GM03348 (cell line): ENCODE results near the gene MTA1.
A peak's percentile ranks its signal among the peaks of the same experiment; 100 is the strongest.

Experiments
- DNase-seq: peaks from one replicate; pipeline ENCODE4 v3.0.0; 2012; ENCODE audit warnings: low spot score

The MTA1 gene

DNA sequence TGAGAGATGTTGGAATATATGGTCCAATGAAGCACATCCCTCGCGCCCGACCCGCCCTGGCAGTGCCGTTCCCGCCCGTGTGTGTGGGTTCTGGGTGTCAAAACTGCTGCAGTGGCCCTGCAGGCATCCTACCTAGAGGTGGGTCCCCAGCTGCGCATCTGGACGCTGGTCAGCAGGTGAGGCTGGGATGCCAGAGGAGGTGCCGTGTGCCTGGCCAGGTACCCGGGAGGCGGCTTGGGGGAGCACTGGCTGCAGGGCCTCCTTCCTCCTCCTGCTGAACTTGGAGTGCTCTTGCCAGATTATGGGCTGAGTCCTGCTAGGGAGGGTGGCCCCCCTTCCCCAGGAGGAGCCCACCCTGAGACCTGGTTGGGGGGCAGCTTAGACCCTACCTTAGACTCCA is 5.2 kb downstream of the MTA1 start:
- DNase-seq, result no peak

- DNase-seq, result no peak
Measured at GRCh38 chr14:105425823-105426247, 6.2 kb downstream of the MTA1 start.

GRCh38 chr14:105426416-105427130 is 6.9 kb downstream of the MTA1 start:
- no peak for DNase-seq

- DNase-seq, result no peak
Measured at GRCh38 chr14:105427412-105427811, 7.8 kb downstream of the MTA1 start.

DNA sequence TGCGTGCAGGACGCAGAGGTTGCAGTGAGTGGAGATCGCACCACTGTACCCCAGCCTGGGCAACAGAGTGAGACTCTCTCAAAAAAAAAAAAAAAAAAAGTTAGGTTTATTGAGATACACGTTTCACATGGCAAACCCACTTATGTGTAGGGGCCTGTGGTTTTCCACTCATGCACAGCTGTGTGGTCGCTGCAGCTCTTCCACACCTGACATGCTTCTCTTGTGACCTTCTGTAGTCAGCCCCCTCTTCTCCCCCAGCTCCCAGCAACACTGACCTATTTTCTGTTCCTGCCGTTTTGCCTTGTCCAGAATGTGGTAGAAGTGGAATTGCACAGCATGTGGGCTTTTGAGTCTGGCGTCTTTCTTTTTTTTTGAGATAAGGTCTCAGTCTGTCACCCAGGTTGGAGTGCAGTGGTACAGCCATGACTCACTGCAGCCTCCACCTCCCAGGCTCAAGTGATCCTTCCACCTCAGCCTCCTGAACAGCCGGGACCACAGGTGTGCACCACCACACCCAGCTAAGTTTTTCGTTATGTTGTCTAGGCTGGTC is 8.4 kb downstream of the MTA1 start:
- DNase-seq, result no peak

GRCh38 chr14:105430042-105430441 is 10.4 kb downstream of the MTA1 start:
- no peak for DNase-seq

- DNase-seq, result peak; percentile 74
Measured at GRCh38 chr14:105430565-105430964, 10.9 kb downstream of the MTA1 start.

DNA sequence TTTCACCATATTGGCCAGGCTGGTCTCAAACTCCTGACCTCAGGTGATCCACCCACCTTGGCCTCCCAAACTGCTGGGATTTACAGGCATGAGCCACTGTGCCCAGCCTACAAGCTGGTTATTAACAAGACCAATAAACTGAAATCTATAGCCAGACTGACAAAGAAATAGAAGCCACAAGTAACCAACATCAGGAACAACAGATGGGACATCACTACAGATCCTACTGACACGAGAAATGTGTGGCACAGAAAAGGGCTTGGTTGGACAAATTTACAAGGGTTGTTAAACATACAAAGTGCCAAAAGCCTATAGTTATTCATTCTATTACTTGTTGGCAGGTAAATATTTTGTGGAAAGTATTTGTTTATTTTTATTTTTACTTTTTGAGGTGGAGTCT is 11.6 kb downstream of the MTA1 start:
- no peak for DNase-seq

DNA sequence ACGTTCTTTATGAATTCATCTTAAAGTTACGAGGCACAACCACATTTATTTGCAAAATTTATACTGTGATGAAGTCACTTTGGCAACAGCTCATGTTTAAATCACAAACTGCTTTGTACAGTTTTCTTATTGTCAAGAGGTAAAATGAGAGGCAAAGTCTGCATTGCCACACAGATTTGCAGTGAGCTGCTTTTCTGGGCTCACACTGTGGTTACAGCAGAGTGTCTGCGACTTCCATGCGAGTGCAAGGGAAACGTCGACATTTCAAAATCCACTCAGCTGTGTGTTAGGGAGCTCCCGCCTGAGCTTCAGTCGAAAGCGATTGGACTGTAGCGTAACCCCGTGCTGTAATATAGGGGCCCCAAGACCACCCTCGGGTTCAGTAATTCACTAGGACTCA is 13.0 kb downstream of the MTA1 start:
- no peak for DNase-seq

- DNase-seq, result no peak
Measured at GRCh38 chr14:105433161-105433605, 13.6 kb downstream of the MTA1 start.

DNA sequence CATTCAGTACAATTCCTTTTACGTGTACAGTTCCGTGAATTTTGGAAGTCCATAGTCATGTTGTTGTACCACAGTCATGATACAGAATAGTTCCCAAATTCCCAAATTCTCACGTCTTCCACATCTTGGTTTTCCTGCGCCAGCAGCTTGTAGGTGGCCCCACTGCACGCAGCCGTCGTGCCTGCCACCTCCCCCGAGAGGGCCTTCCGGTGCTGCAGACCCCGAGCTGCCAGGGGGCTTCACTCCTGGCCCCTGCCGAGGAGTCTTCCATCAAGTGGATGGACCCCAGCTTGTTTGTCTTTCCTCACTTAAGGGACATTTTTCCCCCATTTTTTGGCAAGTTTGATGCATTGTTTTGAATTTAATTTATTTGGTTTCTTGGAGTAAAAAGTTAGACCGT is 16.8 kb downstream of the MTA1 start:
- no peak for DNase-seq

DNA sequence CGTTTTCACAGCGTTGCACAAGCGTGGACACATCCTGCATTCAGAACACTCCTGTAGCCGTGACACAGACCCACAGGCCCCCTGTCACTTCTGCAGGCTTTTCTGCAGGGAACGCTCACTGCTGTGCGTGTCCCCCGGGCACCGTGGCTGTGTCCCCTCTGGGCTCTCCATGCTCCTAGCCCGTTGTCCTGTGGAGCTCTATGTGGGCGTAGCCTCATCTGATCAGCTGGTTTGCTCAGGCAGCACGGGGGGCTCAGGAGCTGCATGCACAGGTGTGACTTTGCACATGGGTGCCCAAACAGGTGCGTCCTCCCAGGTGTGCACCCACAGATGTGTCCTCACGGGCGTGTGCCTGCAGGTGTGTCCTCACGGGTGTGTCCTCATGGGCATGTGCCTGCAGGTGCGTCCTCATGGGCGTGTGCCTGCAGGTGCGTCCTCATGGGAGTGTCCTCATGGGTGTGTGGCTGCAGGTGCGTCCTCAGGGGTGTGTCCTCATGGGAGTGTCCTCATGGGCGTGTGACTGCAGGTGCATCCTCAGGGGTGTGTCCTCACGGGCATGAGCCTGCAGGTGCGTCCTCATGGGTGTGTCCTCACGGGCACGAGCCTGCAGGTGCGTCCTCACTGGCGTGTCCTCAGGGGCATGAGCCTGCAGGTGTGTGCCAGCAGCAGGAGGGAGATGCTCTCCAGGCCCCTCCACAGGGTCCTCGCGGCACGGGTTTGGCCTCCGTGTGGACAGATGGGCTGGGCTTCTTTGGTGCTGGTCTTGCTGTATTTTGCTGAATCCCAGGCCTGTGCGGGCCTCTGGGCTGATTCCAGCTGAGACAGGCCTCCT is 17.5 kb downstream of the MTA1 start:
- DNase-seq, result no peak

GRCh38 chr14:105437723-105438500 is 18.3 kb downstream of the MTA1 start:
- no peak for DNase-seq

GRCh38 chr14:105439179-105439578 is 19.6 kb downstream of the MTA1 start:
- no peak for DNase-seq

DNA sequence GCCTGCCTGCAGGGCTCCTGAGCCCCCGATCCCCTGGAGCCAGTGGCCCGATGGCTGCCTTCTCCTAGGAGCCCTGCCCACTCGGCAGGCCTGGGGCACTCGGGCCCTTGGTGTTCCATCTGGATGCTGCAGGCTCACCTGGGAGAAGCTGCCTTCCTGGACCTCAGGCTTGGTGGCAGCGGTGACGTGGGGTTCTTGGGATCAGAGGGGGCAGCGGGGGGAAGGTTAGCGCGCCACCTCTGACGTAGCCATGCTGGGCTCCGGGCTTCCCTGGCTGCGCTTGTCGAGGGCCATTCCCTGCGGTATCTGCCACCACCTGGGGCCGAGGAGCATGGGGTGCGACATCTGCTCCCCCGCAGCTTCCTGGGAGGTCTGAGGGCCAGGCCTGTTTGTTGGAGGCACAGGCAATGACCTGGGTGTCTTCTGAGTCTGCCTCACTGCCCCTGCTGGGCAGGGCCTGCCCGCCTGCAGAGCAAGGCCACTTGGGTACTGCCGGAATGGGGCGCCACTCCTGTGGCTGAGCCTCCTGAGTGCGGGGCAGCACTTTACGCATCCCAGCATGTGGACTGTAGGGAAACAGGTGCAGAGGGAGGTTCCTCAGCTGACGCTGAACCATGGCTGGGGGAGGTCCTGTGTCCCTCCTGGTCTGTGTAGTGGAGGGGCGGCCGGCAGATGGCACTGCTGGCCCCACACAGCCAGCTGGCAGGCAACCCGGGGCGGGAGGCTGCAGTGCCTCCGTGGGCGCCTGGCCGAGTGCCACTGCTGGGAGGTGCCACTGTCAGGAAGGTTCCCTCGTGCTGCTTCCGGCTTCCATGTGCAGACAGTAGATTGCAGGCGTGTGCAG is 20.3 kb downstream of the MTA1 start:
- peak; percentile 57 for DNase-seq

DNA sequence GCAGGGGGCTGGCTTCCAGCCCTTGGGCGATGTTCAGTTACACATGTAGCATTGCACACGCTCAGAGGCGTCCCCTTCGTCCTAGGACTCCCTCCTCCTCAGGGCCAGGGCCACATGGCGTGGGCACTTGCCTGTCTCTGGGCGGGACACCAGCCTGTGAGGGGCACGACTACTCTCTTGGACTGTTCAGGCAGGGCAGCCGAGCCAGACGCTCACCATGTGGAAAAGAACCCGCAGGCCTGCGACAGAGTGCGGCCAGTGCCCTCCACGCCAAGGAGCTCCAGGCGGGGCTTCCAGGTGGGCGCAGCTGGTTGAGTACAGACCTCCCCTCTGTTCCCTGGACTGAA is 20.9 kb downstream of the MTA1 start:
- DNase-seq, result no peak

DNA sequence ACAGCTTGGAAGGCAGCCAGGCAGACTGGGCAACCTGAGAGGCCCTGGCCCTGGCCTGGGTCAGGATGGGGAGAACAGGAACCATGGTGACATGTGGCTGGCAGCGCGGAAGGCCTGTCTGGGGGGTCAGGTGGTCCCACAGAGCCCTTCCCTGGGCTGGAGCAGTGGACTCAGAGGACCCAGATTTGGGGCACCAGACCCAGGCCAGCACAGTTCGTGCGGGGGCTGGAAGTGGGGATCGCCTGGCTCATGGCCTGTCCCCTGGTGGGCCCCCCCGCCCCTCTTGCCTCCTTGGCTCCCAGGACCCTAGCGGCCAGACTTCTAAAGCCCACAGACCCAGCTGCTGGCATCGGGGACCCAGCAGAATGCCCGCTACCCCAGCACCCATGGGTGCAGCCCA is 21.4 kb downstream of the MTA1 start:
- DNase-seq, result no peak

DNA sequence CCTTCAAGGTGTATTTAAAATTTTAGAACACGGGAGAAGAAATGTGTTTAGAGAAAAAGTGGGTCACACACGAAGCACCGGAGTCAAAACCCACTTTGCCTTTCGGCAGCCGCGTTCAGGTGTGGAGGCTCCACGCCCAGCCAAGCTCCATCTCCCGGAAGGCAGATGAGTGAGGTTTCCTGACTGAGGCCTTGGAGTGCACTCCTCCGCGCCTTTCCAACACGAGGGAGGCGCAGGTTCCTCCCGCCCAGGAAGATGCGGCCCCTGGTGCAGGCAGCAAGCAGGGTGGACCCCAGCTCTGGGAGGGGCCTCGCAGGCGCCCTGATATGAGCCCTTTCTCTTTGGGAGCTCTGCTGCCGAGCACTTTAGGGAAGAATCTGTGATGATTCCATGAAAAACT is 22.5 kb downstream of the MTA1 start:
- DNase-seq, result no peak

- no peak for DNase-seq
Measured at GRCh38 chr14:105442834-105443233, 23.2 kb downstream of the MTA1 start.

DNA sequence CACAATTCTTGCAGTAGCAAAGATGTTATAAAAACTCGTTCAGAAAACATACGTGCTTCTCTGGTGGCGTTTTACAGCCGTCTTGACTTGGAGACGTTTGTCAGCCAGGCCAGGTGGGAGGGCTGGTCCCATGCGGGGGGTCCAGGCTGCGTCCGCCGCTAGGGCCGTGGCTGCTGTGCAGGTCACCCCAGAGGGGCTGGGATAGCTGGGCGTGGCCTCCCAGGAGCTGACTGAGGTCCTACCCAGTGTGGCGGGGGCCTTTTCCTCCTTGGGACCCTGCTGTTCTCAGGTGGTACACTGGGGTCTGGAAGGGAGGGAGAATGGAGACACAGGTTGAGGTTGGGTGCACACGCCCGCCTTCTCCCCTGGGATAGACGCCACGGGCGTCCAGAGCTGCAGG is 25.2 kb downstream of the MTA1 start:
- DNase-seq, result no peak

DNA sequence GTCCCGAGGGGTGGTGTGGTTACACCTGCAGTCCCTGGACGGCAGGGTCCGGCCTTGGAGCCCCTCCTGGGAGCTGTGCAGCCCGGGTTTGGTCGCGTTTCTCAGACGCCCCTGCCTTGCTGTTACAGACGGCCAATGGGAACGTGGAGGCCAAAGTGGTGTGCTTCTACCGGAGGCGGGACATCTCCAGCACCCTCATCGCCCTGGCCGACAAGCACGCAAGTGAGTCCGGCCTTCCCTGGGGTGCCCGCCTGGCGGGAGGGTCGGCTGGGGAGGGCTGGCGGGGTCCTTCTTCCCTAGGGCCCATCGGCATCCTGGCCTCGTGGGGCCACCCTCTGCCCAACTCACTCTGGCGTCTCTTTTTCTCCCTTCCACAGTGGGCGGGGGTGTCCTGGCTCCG is 25.7 kb downstream of the MTA1 start:
- DNase-seq, result no peak
